Activated naive CD4-positive, alpha-beta T cell treated with anti-CD3 and anti-CD28 coated beads, Interleukin-2, amount 50 U/mL, for 72 hours (primary cell): ENCODE measurements around the gene FA2H. TPM values are rescaled to one million over a fixed set of nuclear protein-coding genes. Genes with fewer than 3 reads are reported as not detected.

Experiments used
- ATAC-seq, 2 donors: fragments of 150-1000 bp; cut with Tn5 transposase; 2 replicates each; pipeline ENCODE4 v1.10.0; 2021; ENCODE audit warnings: mild to moderate bottlenecking in 2 of 2, moderate library complexity in 2 of 2
- DNase-seq, 2 donors: peaks; one replicate each; pipeline ENCODE4 v3.0.0; 2021 to 2022; ENCODE audit warnings: low spot score in 2 of 2
- H3K27ac Mint-ChIP-seq, 2 donors: one replicate each; pipeline ENCODE4 v1.8.0; 2022; ENCODE audit warnings: mild to moderate bottlenecking in 2 of 2, mixed read lengths in 2 of 2
- H3K36me3 Mint-ChIP-seq, 2 donors: one replicate each; pipeline ENCODE4 v1.8.0; 2022; ENCODE audit warnings: mixed read lengths in 2 of 2
- H3K9me3 Mint-ChIP-seq, 2 donors: one replicate each; pipeline ENCODE4 v1.8.0; 2022; ENCODE audit warnings: mixed read lengths in 2 of 2
- total RNA-seq, 2 donors: library from RNA; stranded (reverse); gene quantifications; one replicate each; pipeline ENCODE4 v1.2.3, GENCODE V29; 2022

The FA2H gene
- total RNA-seq, 2 donors from 2014 or later: not detected

- H3K9me3 Mint-ChIP-seq: no peaks in the 10 kb centered on the region
- H3K27ac Mint-ChIP-seq: no peak overlapping the region
- DNase-seq: no peak
- H3K36me3 Mint-ChIP-seq: no peaks in the 10 kb centered on the region
- ATAC-seq: no peak
Observed at GRCh38 chr16:74753180-74753579, 21.4 kb downstream of the FA2H start.

- Mint-ChIP-seq H3K36me3 (no peaks in the 10 kb centered on the region), H3K9me3 (no peaks in the 10 kb centered on the region), H3K27ac (no peak overlapping the region)
- ATAC-seq (no peak), DNase-seq (no peak)
Observed at GRCh38 chr16:74752756-74753155, 21.9 kb downstream of the FA2H start.

- no peak for ATAC-seq
- Mint-ChIP-seq H3K36me3 (no peaks in the 10 kb centered on the region), H3K27ac (peak overlapping the region in 1 of 2 donors; percentile 78), H3K9me3 (no peaks in the 10 kb centered on the region)
- no peak for DNase-seq
Observed at GRCh38 chr16:74752258-74752657, 22.4 kb downstream of the FA2H start.

GRCh38 chr16:74751658-74752057 is 23.0 kb downstream of the FA2H start:
- ATAC-seq (no peak), DNase-seq (no peak)
- H3K36me3 Mint-ChIP-seq: no peaks in the 10 kb centered on the region
- H3K9me3 Mint-ChIP-seq: no peaks in the 10 kb centered on the region
- H3K27ac Mint-ChIP-seq: no peak overlapping the region

GRCh38 chr16:74749291-74750055 is 25.1 kb downstream of the FA2H start:
- Mint-ChIP-seq H3K36me3 (no peaks in the 10 kb centered on the region), H3K27ac (no peak overlapping the region), H3K9me3 (no peaks in the 10 kb centered on the region)
- ATAC-seq: no peak
- DNase-seq: no peak

GRCh38 chr16:74748616-74749026 is 26.0 kb downstream of the FA2H start:
- no peaks in the 10 kb centered on the region for H3K36me3 Mint-ChIP-seq
- H3K9me3 Mint-ChIP-seq: no peaks in the 10 kb centered on the region
- ATAC-seq (no peak), DNase-seq (no peak)
- no peak overlapping the region for H3K27ac Mint-ChIP-seq

GRCh38 chr16:74747716-74748615 is 26.7 kb downstream of the FA2H start:
- Mint-ChIP-seq H3K9me3 (no peaks in the 10 kb centered on the region), H3K36me3 (no peaks in the 10 kb centered on the region), H3K27ac (no peak overlapping the region)
- no peak for DNase-seq
- ATAC-seq: no peak

GRCh38 chr16:74745926-74746325 is 28.7 kb downstream of the FA2H start:
- H3K36me3 Mint-ChIP-seq: no peaks in the 10 kb centered on the region
- H3K27ac Mint-ChIP-seq: no peak overlapping the region
- ATAC-seq: no peak
- no peaks in the 10 kb centered on the region for H3K9me3 Mint-ChIP-seq
- DNase-seq: no peak

- no peak for ATAC-seq
- H3K9me3 Mint-ChIP-seq: no peaks in the 10 kb centered on the region
- no peak for DNase-seq
- H3K27ac Mint-ChIP-seq: no peak overlapping the region
- H3K36me3 Mint-ChIP-seq: no peaks in the 10 kb centered on the region
Observed at GRCh38 chr16:74745109-74745615, 29.5 kb downstream of the FA2H start.

GRCh38 chr16:74744566-74744965 is 30.1 kb downstream of the FA2H start:
- no peak for DNase-seq
- no peaks in the 10 kb centered on the region for H3K36me3 Mint-ChIP-seq
- H3K9me3 Mint-ChIP-seq: no peaks in the 10 kb centered on the region
- no peak for ATAC-seq
- no peak overlapping the region for H3K27ac Mint-ChIP-seq

GRCh38 chr16:74743668-74744299 is 30.8 kb downstream of the FA2H start:
- Mint-ChIP-seq H3K27ac (no peak overlapping the region), H3K9me3 (no peaks in the 10 kb centered on the region), H3K36me3 (no peaks in the 10 kb centered on the region)
- DNase-seq: no peak
- no peak for ATAC-seq

- H3K9me3 Mint-ChIP-seq: no peaks in the 10 kb centered on the region
- H3K36me3 Mint-ChIP-seq: no peaks in the 10 kb centered on the region
- DNase-seq: no peak
- ATAC-seq: no peak
- H3K27ac Mint-ChIP-seq: no peak overlapping the region
Observed at GRCh38 chr16:74743045-74743667, 31.5 kb downstream of the FA2H start.

- Mint-ChIP-seq H3K27ac (no peak overlapping the region), H3K9me3 (no peaks in the 10 kb centered on the region)
Observed at GRCh38 chr16:74742051-74742481, 32.6 kb downstream of the FA2H start.

GRCh38 chr16:74740795-74741304 is 33.8 kb downstream of the FA2H start:
- Mint-ChIP-seq H3K9me3 (no peaks in the 10 kb centered on the region), H3K27ac (no peak overlapping the region), H3K36me3 (no peaks in the 10 kb centered on the region)
- DNase-seq (no peak), ATAC-seq (peak in 1 of 2 donors; percentile 59)

More at GRCh38 chr16:74742051-74742481, 32.6 kb downstream of the FA2H start:
- ATAC-seq (no peak), DNase-seq (no peak)
- no peaks in the 10 kb centered on the region for H3K36me3 Mint-ChIP-seq

GRCh38 chr16:74739275-74739674 is 35.3 kb downstream of the FA2H start:
- Mint-ChIP-seq H3K36me3 (no peaks in the 10 kb centered on the region), H3K9me3 (no peaks in the 10 kb centered on the region), H3K27ac (peak overlapping the region in 1 of 2 donors; percentile 72)
- DNase-seq: no peak
- no peak for ATAC-seq

- Mint-ChIP-seq H3K27ac (peak overlapping the region; percentile 22 to 50), H3K9me3 (no peaks in the 10 kb centered on the region), H3K36me3 (no peaks in the 10 kb centered on the region)
- DNase-seq (no peak), ATAC-seq (no peak)
Observed at GRCh38 chr16:74738816-74739215, 35.8 kb downstream of the FA2H start.
